ENCODE measurements around the gene SDSL. TPM values are rescaled to one million over a fixed set of nuclear protein-coding genes. Genes with fewer than 3 reads are reported as not detected.

The SDSL gene
- total RNA-seq, 1 donor from 2014 or later: 13.3 TPM

- Histone ChIP-seq H3K27me3 (ENCODE audit: low read depth) (peaks cover 96% of the 10 kb centered on the region), H3K36me3 (no peaks in the 10 kb centered on the region), H3K27ac (replicated peaks) (no peak overlapping the region), H3K4me1 (no peaks in the 10 kb centered on the region), H3K4me3 (no peak overlapping the region), H3K9me3 (replicated peaks) (no peaks in the 10 kb centered on the region)
- intact Hi-C loops (cut with micrococcal nuclease): no loop called here
- no peak for DNase-seq
- no peak for TF ChIP-seq CTCF (IDR thresholded peaks at IDR 0.05; ENCODE audit: borderline replicate concordance)
Observed at GRCh38 chr12:113486722-113487121, 64.5 kb downstream of the SDSL start.

Other genes starting within 250 kb of the SDSL start
- gene DDX54, start 236.9 kb upstream of the SDSL start, total RNA-seq: 34.7 TPM
- 17.9 TPM for gene RITA1, start 236.7 kb upstream of the SDSL start, total RNA-seq
- 153 TPM for gene TPCN1, start 200.9 kb upstream of the SDSL start, total RNA-seq
- gene SLC8B1, start 87.3 kb upstream of the SDSL start, total RNA-seq: 9.2 TPM
- gene PLBD2, start 63.8 kb upstream of the SDSL start, total RNA-seq: 28.9 TPM
- not detected for gene SDS, start 18.5 kb upstream of the SDSL start, total RNA-seq
- not detected for gene LHX5, start 49.5 kb downstream of the SDSL start, total RNA-seq